Cardiac septum (tissue), 1 donor: ENCODE data around the gene TMEM236. TPM values are rescaled to one million over a fixed set of nuclear protein-coding genes. Genes with fewer than 3 reads are reported as not detected.
A peak's percentile ranks its signal among the peaks of the same experiment; 100 is the strongest.

Experiments
- microRNA-seq: library from miRNA; unstranded; fragments of <30 nt; microRNA quantifications from one replicate; pipeline ENCODE4 v1.2.0, GENCODE V29; 2020
- total RNA-seq: library from RNA; stranded (reverse); fragmentation: NEBNext Ultra II Directional; extraction: Animal tissue kit (Norgen Biotek cat#: 25700); gene quantifications from one replicate; pipeline ENCODE4 v1.2.1, GENCODE V29; 2021
- donor health status: DM: no; HTN: no; CAD: no.

The TMEM236 gene
- total RNA-seq, 1 donor from 2014 or later: 0.54 TPM

Small RNA genes within 50 kb of the gene (microRNA-seq; reads per million reads assigned to microRNA genes)
- 8.5 reads per million, percentile 20 among the genes with 10 or more reads in this experiment for gene MIR511

Other genes with a start within 250 kb of the TMEM236 start
- gene HACD1, start 134.8 kb upstream of the TMEM236 start, total RNA-seq: 213 TPM
- gene STAM, start 108.0 kb upstream of the TMEM236 start, total RNA-seq: 40.8 TPM
- 6.3 TPM for gene MRC1, start 57.1 kb downstream of the TMEM236 start, total RNA-seq
- not detected for gene SLC39A12, start 199.7 kb downstream of the TMEM236 start, total RNA-seq